Measurements from ENCODE around the gene TCF3.

TCF3 gene

GRCh38 chr19:1678073-1678472 is 25.7 kb upstream of the TCF3 start:
- H3K4me1 ChIP-seq (ENCODE audit: insufficient read depth, insufficient read length): peaks cover 12% of the 10 kb centered on the region
- TF ChIP-seq ZNF274 (IDR thresholded peaks at IDR 0.05; ENCODE audit: low read depth, low read length): no peak
- TF ChIP-seq SUZ12 (IDR thresholded peaks at IDR 0.05; ENCODE audit: extremely low read depth, insufficient read depth, insufficient read length): no peak
- TF ChIP-seq YY1 (IDR thresholded peaks at IDR 0.05; ENCODE audit: insufficient read depth, insufficient read length): no peak

DNA sequence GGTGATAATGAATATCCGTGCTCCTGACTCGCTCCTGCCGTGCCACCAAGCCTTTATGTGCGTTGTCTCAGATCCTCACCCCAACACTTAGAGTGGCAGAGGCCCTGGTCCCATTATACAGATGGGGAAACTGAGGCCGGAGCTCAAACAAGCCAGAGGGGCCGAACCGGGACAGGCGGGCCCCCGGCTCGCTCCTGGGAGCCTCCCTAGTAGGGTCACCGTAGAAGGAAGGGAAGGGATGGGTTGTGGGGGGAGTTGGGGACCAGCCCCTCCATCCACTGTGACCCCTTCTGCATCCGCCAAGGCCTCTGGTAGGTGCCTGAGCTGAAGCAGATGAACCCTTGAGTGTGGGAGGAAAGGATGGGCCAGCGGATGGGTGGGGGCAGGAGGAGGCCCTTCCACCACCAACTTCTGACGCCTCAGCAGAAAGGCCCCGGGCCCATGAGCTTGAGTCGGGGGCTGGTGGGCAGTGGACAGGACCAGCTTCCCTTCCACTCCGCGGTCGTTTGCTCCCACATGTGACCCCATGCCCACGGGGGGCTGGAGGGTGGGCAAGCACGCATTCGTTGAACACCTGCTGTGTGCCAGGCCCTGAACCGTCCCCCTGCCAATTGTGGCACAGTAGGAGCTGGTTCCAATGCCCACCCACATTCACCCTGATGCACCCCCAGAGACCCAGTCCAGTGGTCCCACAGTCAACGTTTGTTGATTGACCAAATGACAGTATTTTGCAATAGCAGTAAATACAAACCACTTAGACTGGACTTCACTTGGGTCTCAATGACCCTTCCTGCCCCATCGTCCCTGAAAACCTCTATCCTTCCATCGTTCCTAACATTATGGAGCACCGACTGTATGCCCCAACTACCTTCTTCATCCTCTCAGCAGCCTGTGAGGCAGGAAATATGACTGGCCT is 24.2 kb upstream of the TCF3 start:
- no peak for DNase-seq (ENCODE audit: low read depth, low spot score)
- H3K9me3 ChIP-seq (ENCODE audit: insufficient read depth, low read length): no peaks in the 10 kb centered on the region
- H3K36me3 ChIP-seq (ENCODE audit: insufficient read depth, insufficient read length, low read length): no peaks in the 10 kb centered on the region
- peak overlapping the region; percentile 21 for H3K9ac ChIP-seq (ENCODE audit: insufficient read length, low read depth)
- H3K4me1 ChIP-seq (ENCODE audit: insufficient read depth, insufficient read length): peaks cover 15% of the 10 kb centered on the region
- TF ChIP-seq ZNF274 (IDR thresholded peaks at IDR 0.05; ENCODE audit: low read depth, low read length): no peak
- TF ChIP-seq SUZ12 (IDR thresholded peaks at IDR 0.05; ENCODE audit: extremely low read depth, insufficient read depth, insufficient read length): no peak
- TF ChIP-seq YY1 (IDR thresholded peaks at IDR 0.05; ENCODE audit: insufficient read depth, insufficient read length): no peak
- no peak overlapping the region for H3K4me3 ChIP-seq (ENCODE audit: insufficient read length, low read depth)
- peaks cover 43% of the 10 kb centered on the region for H3K27me3 ChIP-seq (ENCODE audit: insufficient read depth, insufficient read length)

More at GRCh38 chr19:1678073-1678472, 25.7 kb upstream of the TCF3 start:
- peaks cover 37% of the 10 kb centered on the region for H3K27me3 ChIP-seq (ENCODE audit: insufficient read depth, insufficient read length)
- no peak overlapping the region for H3K4me3 ChIP-seq (ENCODE audit: insufficient read length, low read depth)
- no peaks in the 10 kb centered on the region for H3K36me3 ChIP-seq (ENCODE audit: insufficient read depth, insufficient read length, low read length)
- no peak for DNase-seq (ENCODE audit: low read depth, low spot score)
- H3K9me3 ChIP-seq (ENCODE audit: insufficient read depth, low read length): no peaks in the 10 kb centered on the region
- H3K9ac ChIP-seq (ENCODE audit: insufficient read length, low read depth): no peak overlapping the region

- Histone ChIP-seq H3K36me3 (ENCODE audit: insufficient read depth, insufficient read length, low read length) (no peaks in the 10 kb centered on the region), H3K4me3 (ENCODE audit: insufficient read length, low read depth) (no peak overlapping the region), H3K9me3 (ENCODE audit: insufficient read depth, low read length) (no peaks in the 10 kb centered on the region), H3K4me1 (ENCODE audit: insufficient read depth, insufficient read length) (peaks cover 15% of the 10 kb centered on the region), H3K27me3 (ENCODE audit: insufficient read depth, insufficient read length) (peaks cover 51% of the 10 kb centered on the region), H3K9ac (ENCODE audit: insufficient read length, low read depth) (peak overlapping the region; percentile 21)
- TF ChIP-seq YY1 (IDR thresholded peaks at IDR 0.05; ENCODE audit: insufficient read depth, insufficient read length): no peak
- no peak for DNase-seq (ENCODE audit: low read depth, low spot score)
These were observed 23.4 kb upstream of the TCF3 start for GRCh38 chr19:1675633-1676350.

- Histone ChIP-seq H3K4me1 (ENCODE audit: insufficient read depth, insufficient read length) (peaks cover 11% of the 10 kb centered on the region), H3K4me3 (ENCODE audit: insufficient read length, low read depth) (no peak overlapping the region), H3K9me3 (ENCODE audit: insufficient read depth, low read length) (no peaks in the 10 kb centered on the region), H3K9ac (ENCODE audit: insufficient read length, low read depth) (no peak overlapping the region), H3K27me3 (ENCODE audit: insufficient read depth, insufficient read length) (peaks cover 66% of the 10 kb centered on the region), H3K36me3 (ENCODE audit: insufficient read depth, insufficient read length, low read length) (no peaks in the 10 kb centered on the region)
- no peak for DNase-seq (ENCODE audit: low read depth, low spot score)
- TF ChIP-seq ZNF274 (IDR thresholded peaks at IDR 0.05; ENCODE audit: low read depth, low read length) (no peak), YY1 (IDR thresholded peaks at IDR 0.05; ENCODE audit: insufficient read depth, insufficient read length) (no peak), SUZ12 (IDR thresholded peaks at IDR 0.05; ENCODE audit: extremely low read depth, insufficient read depth, insufficient read length) (no peak)
These were observed 21.9 kb upstream of the TCF3 start for GRCh38 chr19:1674293-1674679.

- no peak overlapping the region for H3K4me3 ChIP-seq (ENCODE audit: insufficient read length, low read depth)
- peaks cover 68% of the 10 kb centered on the region for H3K27me3 ChIP-seq (ENCODE audit: insufficient read depth, insufficient read length)
- H3K9ac ChIP-seq (ENCODE audit: insufficient read length, low read depth): no peak overlapping the region
- no peaks in the 10 kb centered on the region for H3K9me3 ChIP-seq (ENCODE audit: insufficient read depth, low read length)
- TF ChIP-seq ZNF274 (IDR thresholded peaks at IDR 0.05; ENCODE audit: low read depth, low read length): no peak
- no peak for TF ChIP-seq SUZ12 (IDR thresholded peaks at IDR 0.05; ENCODE audit: extremely low read depth, insufficient read depth, insufficient read length)
- TF ChIP-seq YY1 (IDR thresholded peaks at IDR 0.05; ENCODE audit: insufficient read depth, insufficient read length): no peak
- no peaks in the 10 kb centered on the region for H3K36me3 ChIP-seq (ENCODE audit: insufficient read depth, insufficient read length, low read length)
- no peak for DNase-seq (ENCODE audit: low read depth, low spot score)
- peaks cover 13% of the 10 kb centered on the region for H3K4me1 ChIP-seq (ENCODE audit: insufficient read depth, insufficient read length)
These were observed 21.4 kb upstream of the TCF3 start for GRCh38 chr19:1673645-1674292.

DNA sequence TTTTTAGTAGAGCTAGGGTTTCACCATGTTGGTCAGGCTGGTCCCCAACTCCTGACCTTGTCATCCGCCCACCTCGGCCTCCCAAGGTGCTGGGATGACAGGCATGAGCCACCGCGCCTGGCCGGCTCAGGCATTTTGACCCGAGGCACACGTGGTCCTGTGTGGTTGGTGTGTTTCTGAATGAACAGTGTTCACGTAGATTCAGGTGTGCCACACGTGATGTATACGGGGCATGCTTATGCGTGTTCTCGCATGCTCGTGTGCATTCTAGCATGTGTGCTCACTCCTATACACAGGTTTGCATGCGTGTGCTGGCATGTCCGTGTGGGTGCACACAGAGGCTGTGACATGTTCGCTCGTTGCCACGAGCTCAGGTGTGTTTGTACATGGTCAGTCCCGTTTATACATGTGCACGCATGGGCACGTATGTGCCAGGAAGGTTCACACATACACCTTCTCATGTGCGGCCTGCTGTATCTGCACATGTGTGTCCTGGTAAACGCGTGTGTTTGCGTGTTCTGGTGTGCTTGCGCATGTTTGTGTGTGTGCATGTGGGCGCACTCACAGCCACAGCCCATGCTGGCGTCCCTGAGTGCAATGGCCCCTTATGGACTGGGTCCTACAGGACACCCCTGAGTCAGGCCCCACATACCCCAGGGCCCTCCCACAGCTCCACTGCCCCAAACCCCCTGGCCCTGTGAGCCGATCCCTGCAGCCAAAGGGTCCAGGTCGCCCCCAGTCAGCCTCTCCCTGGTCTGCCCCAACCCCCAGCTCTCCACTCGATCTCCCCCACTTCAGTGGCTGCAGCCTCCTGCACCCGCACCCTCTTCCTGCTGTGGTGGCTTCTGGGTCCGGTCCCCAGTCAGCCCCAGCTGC is 20.6 kb upstream of the TCF3 start:
- no peak for DNase-seq (ENCODE audit: low read depth, low spot score)
- H3K4me3 ChIP-seq (ENCODE audit: insufficient read length, low read depth): no peak overlapping the region
- H3K9me3 ChIP-seq (ENCODE audit: insufficient read depth, low read length): no peaks in the 10 kb centered on the region
- TF ChIP-seq SUZ12 (IDR thresholded peaks at IDR 0.05; ENCODE audit: extremely low read depth, insufficient read depth, insufficient read length) (no peak), ZNF274 (IDR thresholded peaks at IDR 0.05; ENCODE audit: low read depth, low read length) (no peak)
- H3K27me3 ChIP-seq (ENCODE audit: insufficient read depth, insufficient read length): peaks cover 68% of the 10 kb centered on the region
- peaks cover 20% of the 10 kb centered on the region for H3K4me1 ChIP-seq (ENCODE audit: insufficient read depth, insufficient read length)
- H3K9ac ChIP-seq (ENCODE audit: insufficient read length, low read depth): no peak overlapping the region
- H3K36me3 ChIP-seq (ENCODE audit: insufficient read depth, insufficient read length, low read length): no peaks in the 10 kb centered on the region
